A673 (cell line): ENCODE data around the gene IDS. TPM values are rescaled to one million over a fixed set of nuclear protein-coding genes. Genes with fewer than 3 reads are reported as not detected.
"Not testable (repeated sequence)": the region's sequence is repeated elsewhere in the genome, so short reads cannot be mapped to it uniquely, and the experiment has no call there.

ENCODE experiments used
- BruUV-seq: library from RNA; stranded (reverse); fragments of 400-500 nt; replicated peaks from 2 replicates; lab custom pipeline; 2021; lab: Mats Ljungman, UMichigan
- CTCF ChIA-PET: fragments of 300-600 bp; sonication (Branson Sonifier 250); formaldehyde crosslinking; loops from one replicate; lab custom pipeline; 2022; ENCODE audit warnings: antibody characterized with exemption; lab: Charles Lee
- POLR2A ChIA-PET: fragments of 300-600 bp; sonication (Branson Sonifier 250); formaldehyde crosslinking; loops from one replicate; lab custom pipeline; 2022; ENCODE audit warnings: antibody characterized with exemption; ENCODE audit not compliant: low non-redundant PET; lab: Charles Lee
- DNase-seq: peaks from one replicate; pipeline ENCODE4 v3.0.0-alpha.2; 2015; ENCODE audit warnings: low spot score
- H3K27ac ChIP-seq: fragments of 200-600 bp; sonication (generic); 2 replicates; pipeline ENCODE4 v1.5.1; 2016; ENCODE audit warnings: mixed run types, low read depth, mild to moderate bottlenecking, mixed read lengths, antibody characterized with exemption, low read length; ENCODE audit not compliant: poor library complexity, severe bottlenecking
- H3K27me3 ChIP-seq: fragments of 200-600 bp; sonication (generic); replicated peaks from 2 replicates; pipeline ENCODE4 v1.6.1; 2017; ENCODE audit warnings: mixed run types, low read depth, mild to moderate bottlenecking, mixed read lengths, antibody characterized with exemption, low read length; ENCODE audit not compliant: insufficient read depth, poor library complexity
- H3K36me3 ChIP-seq: fragments of 200-600 bp; sonication (generic); 2 replicates; pipeline ENCODE4 v1.6.1; 2016; ENCODE audit warnings: mixed run types, mild to moderate bottlenecking, mixed read lengths, antibody characterized with exemption, low read length; ENCODE audit not compliant: insufficient read depth, poor library complexity, severe bottlenecking
- H3K4me1 ChIP-seq: fragments of 200-600 bp; sonication (generic); 2 replicates; pipeline ENCODE4 v1.6.1; 2017; ENCODE audit warnings: mixed run types, mild to moderate bottlenecking, mixed read lengths, antibody characterized with exemption, low read length; ENCODE audit not compliant: insufficient read depth, poor library complexity, severe bottlenecking
- H3K4me3 ChIP-seq: fragments of 200-600 bp; sonication (generic); 2 replicates; pipeline ENCODE4 v1.5.1; 2016; ENCODE audit warnings: low read depth, mixed run types, mild to moderate bottlenecking, mixed read lengths, low read length; ENCODE audit not compliant: poor library complexity, severe bottlenecking
- H3K9me3 ChIP-seq: fragments of 200-600 bp; sonication (generic); 2 replicates; pipeline ENCODE4 v1.6.1; 2016; ENCODE audit warnings: mixed run types, low read depth, mild to moderate bottlenecking, mixed read lengths, antibody characterized with exemption, low read length; ENCODE audit not compliant: poor library complexity, severe bottlenecking
- EZH2 ChIP-seq: fragments of 200-600 bp; sonication (generic); IDR thresholded peaks from 2 replicates; pipeline ENCODE4 v1.6.1; 2017; ENCODE audit warnings: borderline replicate concordance, low read depth, mild to moderate bottlenecking, mixed read lengths, antibody characterized with exemption, low read length; ENCODE audit not compliant: poor library complexity, severe bottlenecking
- intact Hi-C: fragments of 100-400 bp; cut with micrococcal nuclease; formaldehyde crosslinking; loops from one replicate; pipeline ENCODE4 v1.10.0; 2022; ENCODE audit not compliant: unreplicated experiment
- total RNA-seq: library from RNA; stranded (reverse); gene quantifications from 2 replicates; pipeline ENCODE4 v1.2.3, GENCODE V29; 2021
- TF ChIP-seq, protein P1 (sequence below): fragments of 300-800, 200-600 bp; sonication (generic); conservative IDR thresholded peaks from 2 replicates; pipeline ENCODE4 v1.5.1; 2017; ENCODE audit warnings: low read depth, mild to moderate bottlenecking, antibody characterized with exemption, low read length, moderate library complexity, mixed read lengths

Gene IDS
- total RNA-seq, 1 experiment from 2014 or later: 50.7 TPM

GRCh38 chrX:149534926-149535602, 30.0 kb upstream of the IDS start:
- intact Hi-C loops, CTCF ChIA-PET, H3K36me3 ChIP-seq, H3K4me1 ChIP-seq, H3K27ac ChIP-seq, DNase-seq, H3K27me3 ChIP-seq, BruUV-seq, H3K9me3 ChIP-seq, POLR2A ChIA-PET, H3K4me3 ChIP-seq: not testable (repeated sequence)

GRCh38 chrX:149533999-149534398, 28.9 kb upstream of the IDS start:
- intact Hi-C loops, POLR2A ChIA-PET, BruUV-seq, H3K27me3 ChIP-seq, H3K4me3 ChIP-seq, H3K27ac ChIP-seq, H3K9me3 ChIP-seq, H3K36me3 ChIP-seq, H3K4me1 ChIP-seq, DNase-seq, CTCF ChIA-PET: not testable (repeated sequence)

DNA sequence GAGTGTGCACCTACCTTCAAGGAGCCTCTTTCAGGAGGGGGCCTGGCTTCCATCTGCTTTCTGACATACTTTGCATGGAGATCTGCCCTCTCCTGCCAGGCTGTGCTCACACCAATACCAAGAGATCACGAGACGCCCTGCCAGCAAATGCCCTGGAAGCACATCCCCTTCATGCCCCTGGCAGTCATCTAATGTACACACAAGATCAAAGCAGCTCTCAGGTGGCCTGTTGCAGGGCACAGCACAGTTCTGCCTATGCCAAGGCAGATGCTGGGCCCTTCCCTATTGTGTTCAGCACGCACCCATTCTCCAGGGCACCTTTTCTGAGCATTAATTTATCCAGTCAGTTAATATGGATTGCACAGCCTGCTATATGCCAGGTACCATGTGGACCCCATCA, 27.8 kb upstream of the IDS start:
- intact Hi-C loops, H3K4me1 ChIP-seq, H3K4me3 ChIP-seq, H3K36me3 ChIP-seq, DNase-seq, H3K9me3 ChIP-seq, BruUV-seq, POLR2A ChIA-PET, H3K27me3 ChIP-seq, H3K27ac ChIP-seq, CTCF ChIA-PET: not testable (repeated sequence)

DNA sequence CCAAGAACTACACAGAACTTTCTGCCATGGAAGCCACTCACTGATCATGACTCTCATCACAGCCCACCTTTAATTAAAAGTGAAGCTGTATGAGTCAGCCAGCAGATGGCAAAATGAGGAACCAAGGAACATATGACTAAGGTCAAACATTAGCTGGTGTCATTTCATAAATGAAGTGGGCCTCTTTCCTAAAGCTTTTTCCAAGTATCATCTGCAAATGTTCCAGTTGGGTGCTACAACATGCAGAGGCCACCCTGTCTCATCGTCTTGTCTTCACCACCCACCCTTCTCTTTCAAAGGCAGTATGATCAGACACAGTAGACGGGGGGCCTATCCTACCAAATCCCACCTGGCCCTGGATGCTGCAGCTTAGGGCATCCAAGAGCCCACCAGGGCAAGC, 26.5 kb upstream of the IDS start:
- TF ChIP-seq EZH2: no peak
- no peaks in the 10 kb centered on the region for H3K27me3 ChIP-seq
- H3K27ac ChIP-seq: no peak overlapping the region
- no peaks in the 10 kb centered on the region for H3K4me1 ChIP-seq
- no peaks in the 10 kb centered on the region for H3K9me3 ChIP-seq
- intact Hi-C loops: no loop called here
- H3K4me3 ChIP-seq: no peak overlapping the region
- no peaks in the 10 kb centered on the region for H3K36me3 ChIP-seq
- BruUV-seq: no TSS peak
- ChIA-PET POLR2A (no interaction called here), CTCF (no interaction called here)
- no peak for DNase-seq

- H3K9me3 ChIP-seq: no peaks in the 10 kb centered on the region
- H3K36me3 ChIP-seq: no peaks in the 10 kb centered on the region
- intact Hi-C loops: no loop called here
- H3K4me1 ChIP-seq: no peaks in the 10 kb centered on the region
- ChIA-PET CTCF (interaction anchor here (1.0 kb wide), 1 partner anchor 11 kb away, joined by 6 read pairs; no protein-coding TSS in a partner anchor), POLR2A (no interaction called here)
- no peaks in the 10 kb centered on the region for H3K27me3 ChIP-seq
- no TSS peak for BruUV-seq
- TF ChIP-seq, protein P1, sequence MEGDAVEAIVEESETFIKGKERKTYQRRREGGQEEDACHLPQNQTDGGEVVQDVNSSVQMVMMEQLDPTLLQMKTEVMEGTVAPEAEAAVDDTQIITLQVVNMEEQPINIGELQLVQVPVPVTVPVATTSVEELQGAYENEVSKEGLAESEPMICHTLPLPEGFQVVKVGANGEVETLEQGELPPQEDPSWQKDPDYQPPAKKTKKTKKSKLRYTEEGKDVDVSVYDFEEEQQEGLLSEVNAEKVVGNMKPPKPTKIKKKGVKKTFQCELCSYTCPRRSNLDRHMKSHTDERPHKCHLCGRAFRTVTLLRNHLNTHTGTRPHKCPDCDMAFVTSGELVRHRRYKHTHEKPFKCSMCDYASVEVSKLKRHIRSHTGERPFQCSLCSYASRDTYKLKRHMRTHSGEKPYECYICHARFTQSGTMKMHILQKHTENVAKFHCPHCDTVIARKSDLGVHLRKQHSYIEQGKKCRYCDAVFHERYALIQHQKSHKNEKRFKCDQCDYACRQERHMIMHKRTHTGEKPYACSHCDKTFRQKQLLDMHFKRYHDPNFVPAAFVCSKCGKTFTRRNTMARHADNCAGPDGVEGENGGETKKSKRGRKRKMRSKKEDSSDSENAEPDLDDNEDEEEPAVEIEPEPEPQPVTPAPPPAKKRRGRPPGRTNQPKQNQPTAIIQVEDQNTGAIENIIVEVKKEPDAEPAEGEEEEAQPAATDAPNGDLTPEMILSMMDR: no peak
- TF ChIP-seq EZH2: no peak
- H3K27ac ChIP-seq: no peak overlapping the region
- H3K4me3 ChIP-seq: no peak overlapping the region
- no peak for DNase-seq
These were observed 23.3 kb upstream of the IDS start for GRCh38 chrX:149528381-149528780.
